GM12892 (cell line): ENCODE measurements around the gene TMEM182.

Source experiments
- POLR2A ChIP-seq: IDR thresholded peaks from 2 replicates; pipeline ENCODE4 v1.6.1; 2011; ENCODE audit warnings: low read depth, low read length, control low read depth
- POLR2AphosphoS5 ChIP-seq: IDR thresholded peaks from 2 replicates; pipeline ENCODE4 v1.6.1; 2011; ENCODE audit warnings: low read depth, low read length, control low read depth
- TAF1 ChIP-seq: IDR thresholded peaks from 2 replicates; pipeline ENCODE4 v1.6.1; 2011; ENCODE audit warnings: low read depth, mild to moderate bottlenecking, control low read depth, low read length, borderline replicate concordance

GRCh38 chr2:102768892-102769291 is 7.1 kb downstream of the TMEM182 start:
- TF ChIP-seq POLR2A (no peak), POLR2AphosphoS5 (no peak), TAF1 (no peak)
